ENCODE data around the gene AADAT.
"Not testable (repeated sequence)": the region's sequence is repeated elsewhere in the genome, so short reads cannot be mapped to it uniquely, and the experiment has no call there.

Gene AADAT

GRCh38 chr4:170047771-170048354 is 41.9 kb downstream of the AADAT start:
- TF ChIP-seq CTCF (IDR thresholded peaks at IDR 0.05; ENCODE audit: low read depth, low read length), result peak; percentile 53; the same call in 1 of the 2 replicates
- H3K4me3 ChIP-seq (ENCODE audit: low read depth, low read length), result no peak overlapping the region

GRCh38 chr4:170046156-170046555 is 43.6 kb downstream of the AADAT start:
- H3K4me3 ChIP-seq (ENCODE audit: low read depth, low read length), result not testable (repeated sequence)

- TF ChIP-seq CTCF (IDR thresholded peaks at IDR 0.05; ENCODE audit: low read depth, low read length), result no peak
- no peak overlapping the region for H3K4me3 ChIP-seq (ENCODE audit: low read depth, low read length)
Observed at GRCh38 chr4:170040031-170040680, 49.6 kb downstream of the AADAT start.

- H3K4me3 ChIP-seq (ENCODE audit: low read depth, low read length), result no peak overlapping the region
Observed at GRCh38 chr4:170038769-170039168, 51.0 kb downstream of the AADAT start.

GRCh38 chr4:170038232-170038631 is 51.5 kb downstream of the AADAT start:
- H3K4me3 ChIP-seq (ENCODE audit: low read depth, low read length), result no peak overlapping the region

More at GRCh38 chr4:170038769-170039168, 51.0 kb downstream of the AADAT start:
- TF ChIP-seq CTCF (IDR thresholded peaks at IDR 0.05; ENCODE audit: low read depth, low read length), result no peak

GRCh38 chr4:170037481-170037880 is 52.3 kb downstream of the AADAT start:
- no peak for TF ChIP-seq CTCF (IDR thresholded peaks at IDR 0.05; ENCODE audit: low read depth, low read length)
- H3K4me3 ChIP-seq (ENCODE audit: low read depth, low read length), result no peak overlapping the region

More at GRCh38 chr4:170038232-170038631, 51.5 kb downstream of the AADAT start:
- TF ChIP-seq CTCF (IDR thresholded peaks at IDR 0.05; ENCODE audit: low read depth, low read length), result no peak

- no peak overlapping the region for H3K4me3 ChIP-seq (ENCODE audit: low read depth, low read length)
- TF ChIP-seq CTCF (IDR thresholded peaks at IDR 0.05; ENCODE audit: low read depth, low read length), result no peak
Observed at GRCh38 chr4:170035845-170036244, 53.9 kb downstream of the AADAT start.

Data from WI38 (cell line).